ENCODE measurements around the gene SLC4A2. TPM values are rescaled to one million over a fixed set of nuclear protein-coding genes. Genes with fewer than 3 reads are reported as not detected.

Gene SLC4A2
- polyA plus RNA-seq, 3 donors, result 21.6 to 132 (median 23.8) TPM

- TF ChIP-seq, protein P1, sequence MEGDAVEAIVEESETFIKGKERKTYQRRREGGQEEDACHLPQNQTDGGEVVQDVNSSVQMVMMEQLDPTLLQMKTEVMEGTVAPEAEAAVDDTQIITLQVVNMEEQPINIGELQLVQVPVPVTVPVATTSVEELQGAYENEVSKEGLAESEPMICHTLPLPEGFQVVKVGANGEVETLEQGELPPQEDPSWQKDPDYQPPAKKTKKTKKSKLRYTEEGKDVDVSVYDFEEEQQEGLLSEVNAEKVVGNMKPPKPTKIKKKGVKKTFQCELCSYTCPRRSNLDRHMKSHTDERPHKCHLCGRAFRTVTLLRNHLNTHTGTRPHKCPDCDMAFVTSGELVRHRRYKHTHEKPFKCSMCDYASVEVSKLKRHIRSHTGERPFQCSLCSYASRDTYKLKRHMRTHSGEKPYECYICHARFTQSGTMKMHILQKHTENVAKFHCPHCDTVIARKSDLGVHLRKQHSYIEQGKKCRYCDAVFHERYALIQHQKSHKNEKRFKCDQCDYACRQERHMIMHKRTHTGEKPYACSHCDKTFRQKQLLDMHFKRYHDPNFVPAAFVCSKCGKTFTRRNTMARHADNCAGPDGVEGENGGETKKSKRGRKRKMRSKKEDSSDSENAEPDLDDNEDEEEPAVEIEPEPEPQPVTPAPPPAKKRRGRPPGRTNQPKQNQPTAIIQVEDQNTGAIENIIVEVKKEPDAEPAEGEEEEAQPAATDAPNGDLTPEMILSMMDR (IDR thresholded peaks at IDR 0.05), result no peak
- Histone ChIP-seq H3K36me3 (replicated peaks in 1 of 2; ENCODE audit: control insufficient read depth in 1 of 2, insufficient read depth in 2 of 2, low read length in 2 of 2) (peaks cover 0 to 7% of the 10 kb centered on the region in 2 donors), H2AFZ (ENCODE audit: insufficient read depth, low read depth, low read length, poor library complexity, severe bottlenecking) (peak overlapping the region; percentile 72), H3K27me3 (ENCODE audit: control insufficient read depth in 2 of 2, insufficient read depth in 2 of 2, low read length in 2 of 2) (no peaks in the 10 kb centered on the region), H4K20me1 (ENCODE audit: insufficient read depth, low read length) (peaks cover 26% of the 10 kb centered on the region), H3K4me2 (replicated peaks; ENCODE audit: extremely low read depth, low read length, poor library complexity, severe bottlenecking) (peak overlapping the region; percentile 86), H3K79me2 (ENCODE audit: insufficient read depth, low read length) (peaks cover 43% of the 10 kb centered on the region), H3K9me3 (replicated peaks in 1 of 2; ENCODE audit: control insufficient read depth in 1 of 2, insufficient read depth in 1 of 2, low read length in 2 of 2) (no peaks in the 10 kb centered on the region), H3K27ac (ENCODE audit: low read depth in 1 of 2, low read length in 2 of 2) (peak overlapping the region; percentile 35 to 81), H3K4me1 (ENCODE audit: control insufficient read depth in 1 of 2, insufficient read depth in 2 of 2, low read length in 2 of 2) (peaks cover 47 to 67% of the 10 kb centered on the region in 2 donors), H3K9ac (ENCODE audit: insufficient read depth, low read length, poor library complexity, severe bottlenecking) (peak overlapping the region; percentile 84), H3K4me3 (replicated peaks in 1 of 3; ENCODE audit: low read depth in 2 of 3, low read length in 3 of 3) (peak overlapping the region; percentile 54 to 88 (median 59))
- Mint-ChIP-seq H3K9me3 (peaks cover 0 to 2% (median 0%) of the 10 kb centered on the region in 7 donors), H3K27ac (peak overlapping the region; percentile 68 to 95 (median 90)), H3K4me3 (peak overlapping the region; percentile 84 to 91), H3K4me1 (peaks cover 43% of the 10 kb centered on the region), H3K27me3 (ENCODE audit: low read depth in 3 of 3) (peaks cover 0 to 2% (median 1%) of the 10 kb centered on the region in 3 donors), H3K36me3 (peaks cover 3 to 8% of the 10 kb centered on the region in 2 donors)
- intact Hi-C loops (cut with micrococcal nuclease), result loop anchor here in 1 of 2 donors (10.0 kb wide), 2 partner anchors 298 to 708 kb away; partner anchors contain the start of gene ZNF775
- DNase-seq, result no peak
- WGBS (ENCODE audit: insufficient coverage), result 81% methylated on average over 29 of the region's 42 CpGs
Observed at GRCh38 chr7:151082141-151083070, 23.0 kb downstream of the SLC4A2 start.

DNA sequence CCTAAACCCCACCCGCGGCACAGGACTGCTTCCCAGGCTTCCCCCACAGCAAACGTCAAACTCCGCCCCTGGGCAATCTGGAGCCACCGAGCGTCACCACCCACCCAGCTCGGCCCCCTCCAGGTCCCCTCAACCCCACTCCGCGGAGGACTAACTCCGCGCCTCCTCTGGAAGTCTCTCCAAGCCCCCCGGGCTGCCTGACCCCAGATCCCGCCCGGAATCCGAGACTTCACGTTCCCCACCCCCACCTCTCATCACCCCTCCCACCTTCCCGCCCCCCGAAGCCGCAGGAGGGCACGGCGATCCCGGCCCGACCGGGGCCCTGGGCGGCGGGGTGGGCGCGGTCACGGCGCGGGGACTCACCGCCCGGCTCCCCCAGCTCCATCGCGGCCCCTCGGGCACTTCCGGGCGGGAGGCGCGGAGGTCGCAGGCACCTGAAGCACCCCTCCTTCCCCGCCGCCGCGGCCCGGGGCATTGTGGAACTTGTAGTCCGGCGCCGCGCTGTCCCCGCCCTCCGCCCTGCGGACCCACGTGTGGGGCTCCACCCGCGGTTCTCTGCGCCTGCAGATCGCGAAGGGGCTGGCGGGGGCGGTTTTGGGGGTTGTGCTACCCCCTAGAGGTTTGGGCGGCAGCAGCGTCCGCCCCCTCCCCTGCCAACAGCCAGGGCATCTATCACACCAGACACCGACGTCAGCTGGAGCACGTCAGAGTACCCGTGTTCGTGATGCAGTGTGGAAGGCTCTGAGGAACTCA is 23.9 kb downstream of the SLC4A2 start, which contains the start of gene TMUB1:
Gene TMUB1, minus strand, starts transcription at position 423 of the 753 bp plus-strand sequence. CDS start 930 bp downstream, outside the sequence.
- no peaks in the 10 kb centered on the region for H3K27me3 ChIP-seq (ENCODE audit: control insufficient read depth in 2 of 2, insufficient read depth in 2 of 2, low read length in 2 of 2)
- H3K9ac ChIP-seq (ENCODE audit: insufficient read depth, low read length, poor library complexity, severe bottlenecking), result peak within 1 kb of the TSS; percentile 84
- DNase-seq, result peak; percentile 66 to 86 (median 78)
- H3K4me1 ChIP-seq (ENCODE audit: control insufficient read depth in 1 of 2, insufficient read depth in 2 of 2, low read length in 2 of 2), result peaks cover 54 to 76% of the 10 kb centered on the region in 2 donors
- TF ChIP-seq, protein P1 (IDR thresholded peaks at IDR 0.05), result no peak
- Mint-ChIP-seq H3K4me3 (peak within 1 kb of the TSS; percentile 84 to 91), H3K4me1 (peaks cover 46% of the 10 kb centered on the region), H3K27me3 (ENCODE audit: low read depth in 3 of 3) (peaks cover 0 to 2% (median under 1%) of the 10 kb centered on the region in 3 donors), H3K9me3 (peaks cover 0 to 2% (median 0%) of the 10 kb centered on the region in 7 donors), H3K27ac (peak within 1 kb of the TSS; percentile 68 to 95 (median 90)), H3K36me3 (peaks cover under 1 to 5% of the 10 kb centered on the region in 2 donors)
- peak within 1 kb of the TSS; percentile 54 to 88 (median 59) for H3K4me3 ChIP-seq (replicated peaks in 1 of 3; ENCODE audit: low read depth in 2 of 3, low read length in 3 of 3)
- peak within 1 kb of the TSS; percentile 72 for H2AFZ ChIP-seq (ENCODE audit: insufficient read depth, low read depth, low read length, poor library complexity, severe bottlenecking)
- H3K4me2 ChIP-seq (replicated peaks; ENCODE audit: extremely low read depth, low read length, poor library complexity, severe bottlenecking), result peak within 1 kb of the TSS; percentile 86
- H3K79me2 ChIP-seq (ENCODE audit: insufficient read depth, low read length), result peaks cover 43% of the 10 kb centered on the region
- H3K9me3 ChIP-seq (replicated peaks in 1 of 2; ENCODE audit: control insufficient read depth in 1 of 2, insufficient read depth in 1 of 2, low read length in 2 of 2), result no peaks in the 10 kb centered on the region
- intact Hi-C loops (cut with micrococcal nuclease), result loop anchor here in 1 of 2 donors (10.0 kb wide), 2 partner anchors 298 to 708 kb away; partner anchors contain the start of gene ZNF775
- H3K36me3 ChIP-seq (replicated peaks in 1 of 2; ENCODE audit: control insufficient read depth in 1 of 2, insufficient read depth in 2 of 2, low read length in 2 of 2), result no peaks in the 10 kb centered on the region
- peak within 1 kb of the TSS; percentile 35 to 81 for H3K27ac ChIP-seq (ENCODE audit: low read depth in 1 of 2, low read length in 2 of 2)
- under 1% methylated on average over 57 of the region's 69 CpGs for WGBS (ENCODE audit: insufficient coverage)
- H4K20me1 ChIP-seq (ENCODE audit: insufficient read depth, low read length), result peaks cover 30% of the 10 kb centered on the region

Data from CD14-positive monocyte (primary cell).